Measurements from ENCODE around the gene SLC35F3.

SLC35F3 gene

GRCh38 chr1:234336359-234336758 lies 431.9 kb downstream of the SLC35F3 start:
- no peak for DNase-seq

DNA sequence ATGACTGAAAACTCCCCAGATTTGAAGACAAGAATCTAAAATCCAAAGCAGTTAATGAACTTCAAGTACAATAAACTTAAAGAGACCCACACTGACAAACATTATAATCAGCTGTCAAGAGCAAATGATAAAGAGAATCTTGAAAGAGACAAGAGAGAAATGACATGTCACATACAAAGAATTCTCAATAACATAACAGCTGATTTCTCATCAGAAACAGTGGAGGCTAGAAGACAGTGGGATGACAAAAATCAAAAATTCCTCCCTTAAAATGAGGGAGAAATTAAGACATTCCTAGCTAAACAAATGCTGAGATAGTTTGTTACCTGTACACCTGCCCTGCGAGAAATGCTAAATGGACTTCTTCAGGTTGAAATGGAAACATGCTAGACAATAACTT lies 432.8 kb downstream of the SLC35F3 start:
- DNase-seq = no peak

- no peak for DNase-seq
Measured at GRCh38 chr1:234340528-234340927, 436.1 kb downstream of the SLC35F3 start.

DNA sequence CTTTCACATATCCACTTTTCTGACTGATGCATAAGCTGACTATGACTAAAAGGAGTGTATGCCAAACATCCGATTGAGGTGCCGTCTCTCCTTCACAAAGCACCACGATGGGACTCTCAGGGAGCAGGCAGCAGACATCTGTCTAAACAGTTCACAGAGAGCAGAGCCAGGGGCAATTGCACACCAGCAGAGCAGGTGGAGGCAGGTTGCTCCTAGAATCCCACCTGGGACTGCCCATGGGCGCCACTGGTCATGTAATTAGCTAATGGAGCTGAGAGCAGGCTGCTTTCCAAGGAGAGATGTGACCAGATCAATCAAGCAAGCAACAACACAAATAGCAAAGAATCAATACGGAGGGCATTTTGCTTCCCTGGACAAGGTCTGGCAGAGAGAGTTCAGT lies 438.3 kb downstream of the SLC35F3 start:
- no peak for DNase-seq

GRCh38 chr1:234345237-234345636 lies 440.8 kb downstream of the SLC35F3 start:
- DNase-seq = no peak

DNA sequence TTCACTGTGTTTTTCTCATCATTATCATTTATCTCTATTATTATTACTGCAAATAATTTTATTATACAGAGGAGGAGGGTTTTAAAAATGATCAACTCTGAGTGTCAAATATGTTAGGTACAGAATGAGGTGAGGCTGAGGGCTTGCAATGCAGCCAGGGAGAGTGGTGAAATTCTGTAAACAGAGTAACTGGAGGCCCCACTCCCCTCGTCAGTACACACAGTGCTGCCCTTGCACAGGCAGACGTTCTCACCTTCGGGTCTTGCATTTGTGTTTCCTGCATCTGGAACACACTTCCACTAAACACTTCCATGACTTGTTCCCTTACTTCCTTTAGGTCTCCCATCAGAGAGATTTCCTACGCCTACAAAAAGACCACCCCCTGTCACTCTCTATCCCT lies 444.5 kb downstream of the SLC35F3 start:
- no peak for DNase-seq

- DNase-seq = no peak
Measured at GRCh38 chr1:234355782-234356510, 451.5 kb downstream of the SLC35F3 start.

- peak; percentile 40 for DNase-seq
Measured at GRCh38 chr1:234356615-234357269, 452.3 kb downstream of the SLC35F3 start.

DNA sequence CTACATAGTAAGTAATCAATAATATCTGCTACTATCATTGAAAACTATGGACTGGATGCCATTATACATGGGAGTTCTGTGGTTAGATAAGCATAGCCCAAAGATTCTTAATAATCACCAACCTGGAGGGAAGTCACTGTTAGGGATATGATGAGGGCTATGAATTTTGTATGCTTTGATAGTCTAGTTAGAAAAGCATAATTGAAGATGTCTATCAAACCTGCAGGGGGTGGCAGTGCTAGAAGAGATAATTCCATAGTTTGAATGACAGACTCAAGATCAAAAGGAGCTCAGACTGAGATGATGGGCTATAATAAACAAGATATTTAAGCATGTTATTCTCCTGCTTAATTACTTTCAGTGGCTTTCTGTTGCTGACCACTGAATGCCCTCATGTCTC lies 453.4 kb downstream of the SLC35F3 start:
- no peak for DNase-seq

DNA sequence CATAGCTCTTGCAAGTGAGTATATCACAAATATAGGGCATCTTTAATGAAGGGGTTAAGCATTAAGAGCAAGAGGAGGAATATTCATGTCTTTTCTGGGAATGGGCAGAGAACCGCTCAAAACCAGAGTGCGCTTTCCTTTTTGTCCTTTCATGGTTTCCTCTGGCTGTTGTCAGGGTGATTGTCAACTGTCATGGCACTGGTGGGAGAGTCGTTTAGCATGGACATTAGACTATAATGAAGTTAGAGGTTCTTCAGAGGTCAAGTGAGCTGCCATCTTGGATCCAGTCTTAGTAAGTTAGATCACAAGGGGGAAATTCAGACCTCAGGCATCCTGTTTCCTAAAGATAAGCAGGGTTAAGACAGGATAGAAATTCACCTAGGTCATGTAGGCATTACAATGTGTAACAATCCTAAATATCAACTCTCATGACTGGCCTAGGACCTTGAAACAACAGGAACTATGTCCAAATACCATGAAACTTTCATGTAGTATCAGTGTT lies 456.7 kb downstream of the SLC35F3 start:
- DNase-seq = no peak

GRCh38 chr1:234362558-234362957 lies 458.1 kb downstream of the SLC35F3 start:
- DNase-seq = no peak

- no peak for DNase-seq
Measured at GRCh38 chr1:234368320-234369032, 464.0 kb downstream of the SLC35F3 start.

- DNase-seq = no peak
Measured at GRCh38 chr1:234369033-234369430, 464.6 kb downstream of the SLC35F3 start.

DNA sequence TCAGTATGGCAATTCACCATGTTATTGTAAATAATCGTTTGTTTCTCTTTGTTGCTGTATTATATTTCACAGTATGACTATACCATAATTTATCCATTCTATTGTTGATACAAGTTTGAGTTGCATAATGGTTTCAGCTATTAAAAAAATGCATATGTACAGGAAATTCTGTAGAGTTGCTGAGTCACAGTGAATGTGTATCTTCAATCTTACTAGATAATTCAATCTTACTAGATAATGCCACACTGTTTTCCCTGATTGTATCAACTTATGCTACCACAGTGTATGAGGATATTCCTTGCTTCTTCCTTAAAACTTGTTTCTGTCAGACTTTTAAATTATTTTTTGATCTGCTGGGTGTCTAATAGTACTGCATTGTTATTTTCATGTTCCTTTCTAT lies 465.3 kb downstream of the SLC35F3 start:
- DNase-seq = no peak

GRCh38 chr1:234371414-234371813 lies 466.9 kb downstream of the SLC35F3 start:
- no peak for DNase-seq

GRCh38 chr1:234372011-234372757 lies 467.7 kb downstream of the SLC35F3 start:
- DNase-seq = no peak

DNA sequence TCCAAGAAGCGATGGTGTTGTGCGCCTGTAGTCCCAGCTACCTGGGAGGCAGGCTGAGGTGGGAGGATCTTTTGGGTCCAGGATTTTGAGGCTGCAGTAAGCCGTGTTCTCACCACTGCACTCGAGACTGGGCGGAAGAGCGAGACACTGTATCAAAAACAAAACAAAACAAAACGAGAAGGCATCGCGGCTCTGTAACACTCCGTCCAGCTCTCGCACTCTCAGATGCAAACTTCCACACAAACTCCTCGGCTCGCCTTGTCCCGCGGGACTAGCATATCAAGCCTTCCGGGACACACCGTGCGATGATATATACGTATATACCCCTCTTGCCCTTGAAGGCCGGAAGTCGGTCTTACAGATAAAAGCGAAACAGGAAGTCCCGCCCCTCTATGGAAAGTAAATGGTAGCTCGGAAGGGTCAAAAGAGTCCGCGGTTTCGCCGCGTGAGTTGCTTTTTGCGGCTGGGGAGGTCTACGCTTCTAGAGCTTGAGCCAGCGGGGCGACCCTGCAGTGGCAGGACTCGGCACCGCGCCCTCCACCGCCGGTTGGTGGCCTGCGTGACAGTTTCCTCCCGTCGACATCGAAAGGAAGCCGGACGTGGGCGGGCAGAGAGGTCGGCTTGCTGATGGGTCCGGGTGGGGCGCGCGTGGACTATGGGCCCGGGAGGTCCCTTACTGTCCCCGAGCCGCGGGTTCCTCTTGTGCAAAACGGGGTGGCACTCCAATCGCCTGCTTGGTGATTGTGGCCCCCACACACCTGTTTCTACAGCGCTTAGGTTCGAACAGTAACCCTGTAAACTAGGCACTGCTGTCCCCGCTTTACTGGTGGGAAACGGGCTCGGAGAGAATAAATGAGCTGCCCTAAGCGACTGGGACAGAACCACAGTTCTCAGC lies 468.8 kb downstream of the SLC35F3 start, which contains the start of gene COA6:
Gene COA6, plus strand, starts transcription at position 393 of the 895 bp plus-strand sequence. Its CDS starts 11 bp downstream, at position 404.
- DNase-seq = peak; percentile 89

GRCh38 chr1:234373959-234374254 lies 469.4 kb downstream of the SLC35F3 start:
- no peak for DNase-seq

All from activated CD8-positive, alpha-beta memory T cell treated with anti-CD3 and anti-CD28 coated beads, Interleukin-2, amount 50 U/mL, for 4 hours (primary cell).